ENCODE data around the gene RND3.

Gene RND3

DNA sequence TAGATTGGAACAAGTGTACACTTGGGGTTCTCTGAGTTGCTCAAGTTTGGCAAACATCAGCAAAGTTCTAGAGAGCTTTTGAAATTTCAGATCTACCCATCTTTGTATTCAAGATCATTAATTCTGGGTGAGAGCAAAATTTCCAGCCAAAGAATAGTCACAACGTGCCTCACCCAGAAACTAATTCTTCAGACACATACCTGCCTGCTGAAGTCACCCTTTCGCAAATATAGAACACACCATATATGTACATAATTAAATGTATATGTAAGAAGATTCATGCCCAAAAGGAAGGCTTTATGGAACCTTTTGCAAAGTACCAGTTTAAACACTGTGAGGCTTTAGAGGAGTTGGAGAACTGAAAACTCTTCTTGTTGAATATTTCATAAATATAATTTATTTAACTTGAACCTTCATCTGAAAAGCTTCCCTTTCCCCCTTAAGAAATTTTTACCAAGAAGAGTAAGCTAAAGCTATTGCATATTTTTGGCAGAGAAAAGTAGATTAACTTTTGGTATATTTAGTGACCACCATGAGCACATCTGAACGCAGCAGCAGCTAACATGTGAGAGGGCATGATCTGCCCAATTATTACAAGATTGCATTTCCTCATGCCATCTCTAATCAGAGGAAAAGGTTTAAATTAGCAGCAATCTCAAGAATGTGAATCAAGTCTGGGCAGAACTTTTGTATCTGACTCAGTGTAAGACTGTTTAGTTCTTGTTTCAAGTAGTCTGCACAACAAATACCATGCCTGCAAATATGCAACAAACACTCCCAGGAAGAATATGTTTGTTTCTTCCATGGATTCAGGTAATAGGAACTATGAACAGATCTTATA, 8.2 kb downstream of the RND3 start:
- in situ Hi-C loops (cut with MboI; ENCODE audit: low pct_unique_long_range_greater_than_20kb, low sequenced_read_pairs) = no loop called here
- no peak for DNase-seq

DNA sequence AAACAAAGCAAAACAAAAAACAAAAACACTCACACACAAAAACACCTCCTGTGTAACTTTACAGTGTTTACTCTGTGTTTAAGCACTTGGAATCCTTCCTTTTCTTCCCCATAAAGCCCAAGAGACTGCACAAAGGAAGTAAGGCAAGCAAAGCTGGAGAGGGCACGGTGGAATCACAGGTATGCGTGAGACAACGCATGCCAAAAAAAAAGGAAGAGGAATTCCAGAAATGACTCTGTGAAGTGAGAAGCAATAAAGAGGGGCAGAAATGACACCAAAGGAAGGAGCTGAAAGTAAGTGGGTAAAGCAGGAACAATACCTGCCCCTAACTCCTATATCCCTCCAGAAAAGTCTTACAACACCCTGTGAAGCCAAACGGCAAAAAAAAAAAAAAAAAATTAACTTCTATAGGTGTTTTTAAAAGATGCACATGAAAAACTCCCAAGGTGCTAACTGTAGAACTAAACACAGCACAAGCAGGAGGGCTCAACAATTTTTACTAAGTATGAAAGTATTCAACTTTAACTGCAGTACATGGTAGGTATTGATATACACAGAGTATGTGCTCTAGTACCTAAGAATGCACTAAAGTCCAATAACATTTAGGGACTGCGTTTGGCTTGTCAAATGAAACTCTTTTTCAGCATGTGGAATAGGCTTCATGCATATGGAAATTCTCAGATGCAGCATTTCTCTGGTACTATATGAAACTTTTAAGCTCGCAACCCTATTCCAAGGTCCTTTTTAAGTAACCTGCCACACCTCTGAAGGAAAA, 9.1 kb downstream of the RND3 start:
- DNase-seq = no peak
- in situ Hi-C loops (cut with MboI; ENCODE audit: low pct_unique_long_range_greater_than_20kb, low sequenced_read_pairs) = no loop called here

DNA sequence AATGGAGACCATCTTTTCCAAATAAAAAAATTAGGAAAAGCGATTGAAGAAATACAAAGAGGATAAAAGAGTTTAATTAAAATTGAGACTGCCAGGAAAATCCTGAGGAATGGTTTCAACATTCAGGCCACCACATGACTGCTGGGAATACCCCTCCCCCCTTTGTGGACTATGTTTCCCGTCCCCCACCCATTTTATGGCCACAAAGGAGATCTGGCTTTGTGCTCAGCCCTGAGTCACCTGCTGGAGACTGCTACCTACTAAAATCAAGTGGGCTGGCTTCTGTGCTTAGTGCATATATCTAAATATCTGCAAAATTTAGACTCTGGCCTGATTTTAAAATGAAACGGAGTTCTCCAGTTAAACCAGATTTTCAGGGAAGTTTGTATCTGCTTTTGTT, 10.1 kb downstream of the RND3 start:
- in situ Hi-C loops (cut with MboI; ENCODE audit: low pct_unique_long_range_greater_than_20kb, low sequenced_read_pairs) = no loop called here
- no peak for DNase-seq

DNA sequence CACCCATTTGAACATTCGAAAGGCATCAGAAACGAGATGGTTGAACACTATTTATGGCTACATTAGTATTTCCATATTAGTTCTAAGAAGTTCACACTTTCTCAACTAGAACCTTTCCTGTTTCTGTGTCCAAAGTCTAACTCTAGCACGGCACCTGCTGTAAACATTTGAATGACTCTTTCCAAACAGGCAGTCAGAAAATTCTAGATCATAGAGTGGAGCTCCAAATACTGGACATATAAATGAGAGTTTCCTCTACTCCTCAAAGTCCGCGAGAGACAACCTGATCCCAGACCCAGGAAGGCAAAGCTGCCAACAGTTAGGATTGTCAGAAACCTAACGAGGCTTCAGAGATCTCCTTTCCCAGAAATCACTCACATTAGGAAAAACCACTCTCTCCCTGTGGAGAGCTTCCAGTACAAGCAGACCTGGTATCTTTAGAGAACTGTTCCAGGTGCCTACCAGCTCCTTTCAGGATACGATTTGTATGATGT, 10.6 kb downstream of the RND3 start:
- DNase-seq = no peak
- in situ Hi-C loops (cut with MboI; ENCODE audit: low pct_unique_long_range_greater_than_20kb, low sequenced_read_pairs) = no loop called here

DNA sequence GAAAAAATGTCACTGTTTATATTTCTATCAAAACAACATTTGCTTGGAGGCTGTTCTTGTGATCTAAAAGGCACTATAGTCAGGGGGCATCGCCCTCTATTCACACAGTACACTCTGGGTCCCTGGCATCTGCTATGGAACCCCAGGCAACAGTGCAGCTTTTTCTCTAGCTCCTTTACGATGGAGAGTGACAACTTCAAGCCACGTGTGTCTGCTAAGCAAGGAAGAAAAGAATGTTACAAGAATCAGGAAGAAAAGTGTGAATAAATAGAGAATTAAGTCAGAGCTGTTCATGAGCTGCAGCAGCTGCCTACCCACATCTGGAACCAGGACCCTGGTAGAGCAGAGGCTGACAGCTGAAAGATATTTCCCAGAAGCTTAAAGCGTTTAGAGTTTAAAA, 11.2 kb downstream of the RND3 start:
- DNase-seq = no peak
- in situ Hi-C loops (cut with MboI; ENCODE audit: low pct_unique_long_range_greater_than_20kb, low sequenced_read_pairs) = no loop called here

DNA sequence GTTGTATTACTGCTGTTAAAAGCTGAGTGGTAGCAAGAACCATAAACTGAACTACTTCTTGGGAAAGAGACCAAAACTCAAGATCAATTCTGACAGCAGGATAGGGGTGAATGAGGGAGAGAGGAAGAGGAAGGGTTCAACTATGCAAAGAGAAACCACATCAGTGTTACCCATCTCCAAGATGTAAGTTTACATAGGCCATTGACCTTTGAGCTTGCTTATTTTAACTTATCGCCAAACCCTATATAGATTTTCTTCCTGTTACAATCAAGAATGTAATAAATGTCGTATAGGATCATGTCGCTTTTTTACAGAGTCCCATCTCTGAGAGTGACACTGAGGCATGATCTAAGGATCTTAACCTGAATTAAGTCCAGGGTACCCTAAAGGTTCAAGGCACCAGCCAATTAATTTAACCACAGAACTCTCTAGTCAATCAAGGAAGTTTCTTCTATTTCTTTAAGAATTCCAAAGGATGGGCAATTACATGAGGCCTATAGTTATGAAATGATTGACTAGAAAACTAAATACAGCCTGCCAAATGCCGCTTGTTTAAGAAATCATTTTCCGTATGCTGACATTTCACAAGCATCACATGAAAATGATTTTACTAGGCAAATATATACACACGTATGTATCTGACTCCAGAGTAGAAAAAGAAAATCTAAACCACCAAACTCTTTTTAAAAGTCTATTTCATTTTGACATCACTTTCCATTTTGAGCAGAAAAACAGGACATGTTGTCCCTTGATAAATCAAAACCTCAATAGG, 11.8 kb downstream of the RND3 start:
- in situ Hi-C loops (cut with MboI; ENCODE audit: low pct_unique_long_range_greater_than_20kb, low sequenced_read_pairs) = no loop called here
- DNase-seq = no peak

DNA sequence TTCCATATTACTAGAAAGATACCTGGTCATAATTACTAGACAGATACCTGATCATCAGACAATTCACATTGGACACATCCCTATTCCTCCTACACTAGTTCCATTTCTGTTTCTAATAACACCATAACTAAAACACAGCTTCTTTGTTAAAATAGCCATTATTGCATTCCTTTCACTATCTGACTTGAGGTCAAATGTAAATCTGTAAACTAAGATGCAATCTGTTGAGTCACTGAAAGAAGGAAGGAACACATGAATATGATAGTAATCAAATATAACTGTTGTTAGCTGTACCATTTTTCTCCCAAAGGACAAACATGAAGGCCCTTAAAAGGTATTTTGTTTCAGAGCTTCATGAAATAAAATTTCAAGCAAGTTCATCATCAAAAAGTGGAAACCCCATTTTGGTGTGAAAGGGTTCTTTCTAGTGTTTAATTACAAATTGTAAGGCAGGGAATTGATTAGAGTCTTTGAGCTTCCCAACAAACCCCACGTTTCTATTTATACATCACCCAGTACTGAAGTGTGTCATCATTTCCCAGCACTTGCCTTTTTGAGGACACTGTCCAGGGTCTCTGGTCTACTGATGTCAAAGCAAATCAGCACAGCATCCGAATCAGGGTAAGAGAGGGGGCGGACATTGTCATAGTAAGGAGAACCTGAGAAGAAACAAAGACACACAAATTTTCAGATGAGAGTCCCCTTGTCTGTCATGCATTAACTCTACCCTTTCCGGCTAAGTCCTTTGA, 13.0 kb downstream of the RND3 start:
- in situ Hi-C loops (cut with MboI; ENCODE audit: low pct_unique_long_range_greater_than_20kb, low sequenced_read_pairs) = no loop called here
- no peak for DNase-seq

DNA sequence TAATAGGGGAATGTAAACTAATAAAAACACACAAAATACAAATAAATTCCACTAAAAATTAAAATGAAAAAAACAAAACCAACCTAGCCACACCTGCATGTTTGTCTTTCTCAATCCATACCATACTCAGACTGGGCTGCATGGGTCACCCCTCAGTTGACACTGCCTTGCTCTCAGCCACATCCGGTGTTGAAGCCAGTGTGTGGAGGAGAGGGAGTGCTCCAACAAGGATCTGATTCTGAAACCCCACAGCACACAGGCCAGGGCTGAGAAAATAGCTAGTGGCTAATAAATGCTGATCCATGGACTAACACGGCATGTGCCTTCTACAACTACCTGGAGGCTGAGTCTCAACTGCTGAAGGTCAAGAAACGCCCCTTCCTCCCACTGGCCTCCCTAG, 13.7 kb downstream of the RND3 start:
- no peak for DNase-seq
- in situ Hi-C loops (cut with MboI; ENCODE audit: low pct_unique_long_range_greater_than_20kb, low sequenced_read_pairs) = no loop called here

DNA sequence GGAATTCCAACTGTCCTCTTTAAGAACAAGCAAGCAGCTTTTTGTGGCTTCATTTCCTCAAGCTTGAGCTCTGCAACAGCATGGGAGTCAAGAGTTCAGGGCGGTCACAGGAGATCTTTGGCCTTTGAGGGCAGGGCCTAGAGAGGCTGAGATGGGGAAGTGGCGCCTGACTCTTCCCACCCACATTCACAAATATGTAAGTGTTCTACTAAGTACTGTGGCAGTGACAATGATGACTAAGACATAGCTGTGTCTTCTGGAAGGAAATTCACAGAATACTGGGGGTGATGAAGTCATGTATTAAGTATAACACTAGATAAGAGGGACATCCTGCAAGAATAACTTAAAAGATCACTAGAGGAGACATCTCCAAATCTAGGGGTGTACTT, 15.0 kb downstream of the RND3 start:
- no peak for DNase-seq
- in situ Hi-C loops (cut with MboI; ENCODE audit: low pct_unique_long_range_greater_than_20kb, low sequenced_read_pairs) = no loop called here

DNA sequence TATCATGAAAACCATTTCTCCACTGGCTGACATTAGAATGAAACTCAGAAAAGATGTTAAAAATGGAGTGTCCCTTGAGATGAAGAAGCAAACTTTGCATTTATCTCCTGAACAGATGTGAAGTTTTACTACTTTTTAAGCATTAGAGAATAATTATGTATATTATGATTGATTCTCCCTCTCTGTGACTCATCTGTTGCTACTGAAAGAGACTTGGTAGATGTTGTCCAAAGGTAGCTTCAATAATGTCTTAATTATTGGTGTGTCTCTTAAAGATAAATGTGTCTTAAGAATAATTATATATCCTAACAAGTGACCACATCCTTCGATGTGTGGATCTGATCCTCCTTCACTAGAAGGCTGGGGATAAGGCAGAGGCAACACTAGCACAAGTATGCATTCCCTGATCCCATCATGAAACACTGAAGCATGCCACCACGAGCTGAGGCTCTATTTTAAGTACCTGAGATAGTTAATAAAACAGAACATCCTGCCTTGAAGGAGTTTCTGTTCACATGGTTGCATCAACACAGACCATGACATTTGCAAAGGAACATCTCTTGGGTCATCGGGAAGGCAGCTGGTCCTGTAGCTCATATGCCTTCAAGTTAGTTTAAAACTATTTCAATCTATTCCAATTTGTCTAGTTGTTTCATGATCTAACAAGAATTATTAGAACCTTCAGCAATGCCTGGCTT, 15.5 kb downstream of the RND3 start:
- in situ Hi-C loops (cut with MboI; ENCODE audit: low pct_unique_long_range_greater_than_20kb, low sequenced_read_pairs) = no loop called here
- no peak for DNase-seq

DNA sequence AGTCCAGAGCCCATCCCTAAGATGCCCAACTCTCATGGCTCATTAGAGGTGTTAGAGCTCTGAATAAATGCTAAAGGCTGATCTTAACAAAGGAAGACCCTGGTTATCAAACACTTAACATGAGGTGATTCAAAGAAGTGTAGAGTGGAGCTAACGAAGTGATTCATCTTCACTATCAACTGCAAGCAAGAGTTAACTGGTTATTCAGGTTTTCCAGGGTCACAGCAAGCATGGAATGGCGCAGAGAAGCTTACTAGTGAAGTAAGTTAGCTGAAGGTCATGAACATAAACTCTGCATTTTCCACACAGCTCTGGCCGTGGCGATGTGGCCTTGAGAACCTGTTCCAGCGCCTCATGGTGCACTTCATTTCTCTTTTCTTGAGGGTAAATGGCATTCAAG, 17.0 kb downstream of the RND3 start:
- DNase-seq = no peak

DNA sequence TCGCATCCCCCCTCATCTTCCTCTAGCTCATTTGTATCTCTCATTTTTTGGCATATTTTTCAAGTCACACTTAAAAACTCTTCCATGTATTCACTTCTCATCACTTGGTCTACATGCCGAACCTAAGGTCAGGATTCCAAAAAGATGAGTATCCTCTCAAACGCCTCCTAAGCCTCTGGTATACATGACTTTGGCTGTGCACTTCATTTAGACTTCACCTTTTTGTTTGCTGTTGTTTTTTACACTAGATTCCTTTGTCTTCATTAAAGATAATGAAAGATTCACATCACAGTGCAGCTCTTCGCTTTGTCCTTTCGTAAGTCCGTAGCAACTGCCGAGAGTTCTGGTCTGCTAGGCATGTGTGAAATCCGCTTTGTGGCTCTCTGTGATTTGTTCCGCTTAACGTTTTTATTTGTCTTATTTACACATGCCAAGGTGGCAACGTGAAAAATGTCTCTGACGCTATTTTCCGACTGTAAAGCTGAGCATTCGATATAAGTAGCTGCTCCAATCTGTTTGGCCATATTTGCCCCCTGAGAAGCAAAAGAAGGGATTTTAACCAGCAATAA, 17.7 kb downstream of the RND3 start:
- no peak for DNase-seq
- in situ Hi-C loops (cut with MboI; ENCODE audit: low pct_unique_long_range_greater_than_20kb, low sequenced_read_pairs) = no loop called here

More for the DNA sequence above, 17.0 kb downstream of the RND3 start:
- in situ Hi-C loops (cut with MboI; ENCODE audit: low pct_unique_long_range_greater_than_20kb, low sequenced_read_pairs) = no loop called here

DNA sequence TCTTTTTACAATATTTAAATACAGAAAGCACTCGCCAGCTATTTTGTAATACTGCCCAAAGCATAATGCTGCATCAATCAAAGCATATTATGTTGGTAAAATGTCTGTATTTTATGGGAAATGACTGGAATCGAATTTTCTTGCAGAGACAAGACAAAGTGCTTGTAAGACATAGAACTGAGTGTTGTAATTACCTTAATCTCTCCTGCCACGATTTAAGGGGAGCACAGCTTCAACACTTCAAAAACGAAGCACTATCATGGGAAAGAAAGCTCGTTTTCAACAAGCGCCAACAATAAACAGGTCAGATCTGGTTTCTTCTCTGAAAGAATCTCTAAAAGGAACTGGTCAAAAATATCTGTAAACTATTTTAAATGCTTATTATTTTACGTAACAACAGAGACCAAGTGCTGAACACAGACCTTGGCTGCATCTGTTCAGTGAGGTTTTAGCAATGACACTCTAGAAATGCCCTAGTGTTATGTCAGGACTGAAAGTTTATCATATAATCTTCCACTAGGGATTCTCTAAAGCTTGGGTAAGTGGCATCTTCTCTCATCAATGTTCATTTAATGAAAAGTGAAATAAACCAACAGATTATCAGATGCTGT, 19.0 kb downstream of the RND3 start:
- no peak for DNase-seq
- in situ Hi-C loops (cut with MboI; ENCODE audit: low pct_unique_long_range_greater_than_20kb, low sequenced_read_pairs) = no loop called here

DNA sequence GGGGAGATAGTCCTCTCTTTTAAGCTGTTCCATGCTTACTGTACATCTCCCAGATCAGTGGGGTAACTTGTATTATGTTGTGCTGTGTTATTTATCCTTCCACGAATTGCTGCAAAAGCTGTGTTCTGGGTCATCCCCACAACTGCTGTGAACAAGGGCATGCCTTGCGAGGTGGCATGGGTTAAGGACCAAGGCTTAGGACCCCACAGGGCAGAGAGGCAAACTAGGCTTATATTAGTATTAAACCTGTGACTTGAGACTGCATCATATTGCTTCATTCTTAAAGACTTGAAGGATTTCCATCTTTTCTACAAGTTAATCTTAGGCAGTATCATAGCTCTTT, 19.9 kb downstream of the RND3 start:
- no peak for DNase-seq

DNA sequence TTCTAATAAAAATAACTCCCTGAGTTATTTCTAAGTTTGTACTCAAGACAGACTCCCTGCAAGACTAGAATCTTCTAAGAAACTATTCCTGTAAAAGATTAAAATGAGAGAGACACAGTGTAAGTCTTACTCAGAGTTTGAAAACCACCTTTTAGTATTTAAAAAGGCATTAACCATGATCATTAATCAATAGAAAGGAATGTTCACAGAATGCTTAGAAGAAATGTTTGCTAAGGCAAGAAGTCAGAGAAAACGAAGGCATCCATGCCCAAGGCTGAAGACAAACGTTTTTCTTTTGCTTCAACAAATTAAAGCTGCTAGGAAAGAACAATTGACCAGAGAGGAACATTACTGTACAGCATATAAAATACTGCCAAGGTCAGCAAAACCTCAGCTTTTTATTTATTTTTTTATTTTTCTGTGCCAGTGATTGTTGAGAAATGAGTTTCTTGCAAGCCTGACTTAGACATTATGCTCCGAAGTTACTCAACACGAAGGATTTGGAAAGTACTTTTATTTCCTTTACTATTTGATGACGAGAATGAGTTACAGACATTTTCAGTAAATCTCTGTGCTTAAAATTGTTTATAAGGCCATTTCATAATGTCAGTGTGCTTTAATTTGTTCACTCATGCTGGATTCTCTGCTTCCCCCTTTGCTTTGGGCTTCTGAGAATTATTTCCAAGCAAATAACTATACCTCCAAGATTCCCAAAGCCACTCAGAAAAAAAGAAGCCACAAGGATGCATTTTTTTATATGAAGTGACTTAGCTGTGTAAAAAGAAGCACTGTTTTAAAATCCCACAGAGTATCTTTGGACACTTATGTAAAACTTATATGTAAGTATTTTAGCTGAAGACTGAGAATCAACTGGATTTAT, 20.5 kb downstream of the RND3 start:
- in situ Hi-C loops (cut with MboI; ENCODE audit: low pct_unique_long_range_greater_than_20kb, low sequenced_read_pairs) = no loop called here
- no peak for DNase-seq

More for the DNA sequence above, 19.9 kb downstream of the RND3 start:
- in situ Hi-C loops (cut with MboI; ENCODE audit: low pct_unique_long_range_greater_than_20kb, low sequenced_read_pairs) = no loop called here

DNA sequence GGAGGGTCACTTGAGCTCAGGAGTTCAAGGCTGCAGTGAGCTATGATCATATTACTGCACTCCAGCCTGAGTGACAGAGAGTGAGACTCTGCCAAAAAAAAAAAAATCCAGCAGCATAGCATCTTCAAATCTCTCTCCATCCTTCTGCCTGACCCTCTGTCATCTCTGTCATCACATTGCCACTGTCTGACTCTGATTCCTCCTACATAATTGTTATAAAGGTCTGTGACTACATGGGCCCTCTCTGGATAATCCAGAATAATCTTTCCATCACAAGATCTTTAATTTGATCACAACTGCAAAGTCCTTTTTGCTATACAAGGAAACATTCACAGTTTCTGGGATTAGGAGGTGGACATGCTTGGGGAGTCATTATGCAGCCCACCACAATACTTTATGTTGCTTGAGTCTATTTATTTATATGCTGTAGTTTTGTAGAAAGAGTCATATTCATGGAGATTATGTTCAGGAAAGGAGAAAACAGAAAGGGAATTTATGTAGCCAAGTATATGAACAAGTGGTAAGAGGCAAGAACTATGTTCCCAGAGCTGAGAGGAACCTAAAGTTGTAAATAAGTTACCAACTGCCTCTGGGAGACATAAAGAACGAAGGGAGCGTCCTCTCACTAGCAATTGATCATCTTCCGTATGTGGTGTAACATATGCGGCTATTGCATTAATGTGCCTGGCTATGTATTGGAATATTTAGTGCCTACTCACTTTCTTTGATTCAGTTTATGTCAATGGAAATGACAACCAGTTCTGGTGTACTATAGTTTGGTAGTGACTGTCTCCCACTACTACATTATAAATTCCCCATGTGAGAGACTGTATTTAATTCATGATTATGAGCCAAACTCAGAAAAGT, 21.5 kb downstream of the RND3 start:
- in situ Hi-C loops (cut with MboI; ENCODE audit: low pct_unique_long_range_greater_than_20kb, low sequenced_read_pairs) = no loop called here
- DNase-seq = no peak

Data from KBM-7 (cell line).